GM12875 (cell line): ENCODE data around the gene CYP26A1.

Experiments used
- H3K4me3 ChIP-seq: one replicate; pipeline ENCODE4 v1.5.1; 2011; ENCODE audit warnings: low read depth, low read length, control low read depth
- CTCF ChIP-seq: IDR thresholded peaks from 2 replicates; pipeline ENCODE4 v1.5.1; 2011; ENCODE audit warnings: low read depth, mild to moderate bottlenecking, control low read depth, inconsistent platforms, low read length, moderate library complexity, borderline replicate concordance; ENCODE audit not compliant: insufficient read depth

The CYP26A1 gene

GRCh38 chr10:93103953-93104352 lies 30.3 kb downstream of the CYP26A1 start:
- TF ChIP-seq CTCF = no peak
- no peak overlapping the region for H3K4me3 ChIP-seq

- H3K4me3 ChIP-seq = no peak overlapping the region
- no peak for TF ChIP-seq CTCF
Observed at GRCh38 chr10:93106631-93107072, 33.0 kb downstream of the CYP26A1 start.

GRCh38 chr10:93110472-93111146 lies 36.9 kb downstream of the CYP26A1 start:
- TF ChIP-seq CTCF = no peak
- no peak overlapping the region for H3K4me3 ChIP-seq

GRCh38 chr10:93113042-93113441 lies 39.3 kb downstream of the CYP26A1 start:
- no peak for TF ChIP-seq CTCF

GRCh38 chr10:93115661-93116383 lies 42.1 kb downstream of the CYP26A1 start:
- TF ChIP-seq CTCF = peak; percentile 67

More at GRCh38 chr10:93113042-93113441, 39.3 kb downstream of the CYP26A1 start:
- no peak overlapping the region for H3K4me3 ChIP-seq

GRCh38 chr10:93121311-93121710 lies 47.6 kb downstream of the CYP26A1 start:
- TF ChIP-seq CTCF = no peak
- H3K4me3 ChIP-seq = no peak overlapping the region

More at GRCh38 chr10:93115661-93116383, 42.1 kb downstream of the CYP26A1 start:
- no peak overlapping the region for H3K4me3 ChIP-seq

- TF ChIP-seq CTCF = no peak
- no peak overlapping the region for H3K4me3 ChIP-seq
Observed at GRCh38 chr10:93123766-93124165, 50.1 kb downstream of the CYP26A1 start.
